CD4-positive, alpha-beta T cell treated with Interferon alpha-2 for 1 hour (primary cell): ENCODE measurements around the gene BTBD18.
"Not testable (repeated sequence)": the region's sequence is repeated elsewhere in the genome, so short reads cannot be mapped to it uniquely, and the experiment has no call there.

Source experiments
- DNase-seq, 2 donors: peaks; one replicate each; pipeline ENCODE4 v3.0.0-alpha.2; 2020 to 2022

Gene BTBD18

GRCh38 chr11:57729479-57729878 is 22.1 kb downstream of the BTBD18 start:
- no peak for DNase-seq

GRCh38 chr11:57728829-57729228 is 22.8 kb downstream of the BTBD18 start:
- no peak for DNase-seq

- no peak for DNase-seq
Observed at GRCh38 chr11:57727185-57727584, 24.4 kb downstream of the BTBD18 start.

- DNase-seq = not testable (repeated sequence)
Observed at GRCh38 chr11:57716726-57717125, 34.9 kb downstream of the BTBD18 start.

- DNase-seq = no peak
Observed at GRCh38 chr11:57713835-57714234, 37.8 kb downstream of the BTBD18 start.

- peak; percentile 94 to 97 for DNase-seq
Observed at GRCh38 chr11:57712256-57713150, 39.1 kb downstream of the BTBD18 start, which contains the start of gene TMX2. TMX2 (plus strand) TSS chr11:57712593; CDS start chr11:57712619, 26 bp downstream.

GRCh38 chr11:57711414-57712255 is 40.0 kb downstream of the BTBD18 start, which contains the start of gene MED19:
MED19 (minus strand) TSS chr11:57712215; CDS start chr11:57712179, 36 bp downstream.
- DNase-seq = peak; percentile 84 to 90

- no peak for DNase-seq
Observed at GRCh38 chr11:57709802-57710367, 41.7 kb downstream of the BTBD18 start.

GRCh38 chr11:57705432-57705831 is 46.2 kb downstream of the BTBD18 start:
- not testable (repeated sequence) for DNase-seq

GRCh38 chr11:57704932-57705331 is 46.7 kb downstream of the BTBD18 start:
- DNase-seq = no peak

GRCh38 chr11:57703341-57703740 is 48.3 kb downstream of the BTBD18 start:
- DNase-seq = no peak

GRCh38 chr11:57700425-57700824 is 51.2 kb downstream of the BTBD18 start:
- DNase-seq = no peak

GRCh38 chr11:57699813-57700212 is 51.8 kb downstream of the BTBD18 start:
- no peak for DNase-seq

- DNase-seq = no peak
Observed at GRCh38 chr11:57698843-57699365, 52.7 kb downstream of the BTBD18 start.
